ENCODE data around the gene SH3PXD2B. TPM values are rescaled to one million over a fixed set of nuclear protein-coding genes. Genes with fewer than 3 reads are reported as not detected.

The SH3PXD2B gene
- total RNA-seq, 4 donors from 2014 or later, result 13.5 to 43.5 (median 28.1) TPM

DNA sequence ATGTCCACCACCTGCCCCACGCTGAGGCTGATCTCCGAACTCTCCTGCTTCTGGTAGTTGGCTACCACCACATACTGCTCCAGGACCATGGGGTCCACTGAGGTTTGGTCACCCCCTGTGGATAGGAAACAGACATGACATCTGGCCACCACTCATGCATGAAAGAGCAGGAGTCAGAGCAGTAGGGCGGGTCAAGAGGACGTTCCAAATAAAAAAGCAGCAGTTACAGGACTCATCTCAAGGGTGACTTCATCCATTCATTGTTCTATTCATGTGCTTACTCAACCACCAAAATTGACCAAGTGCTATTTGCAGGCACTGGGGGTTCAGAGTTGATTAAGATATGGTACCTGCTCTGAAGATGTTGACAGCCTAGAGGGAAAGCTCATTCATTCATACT, 91.6 kb downstream of the SH3PXD2B start:
- intact Hi-C loops (cut with DNase I; ENCODE audit: low total_unique reads), result no loop called here
- H3K4me3 ChIP-seq (ENCODE audit: low read depth, poor library complexity, severe bottlenecking), result no peak overlapping the region
- TF ChIP-seq, protein P1, sequence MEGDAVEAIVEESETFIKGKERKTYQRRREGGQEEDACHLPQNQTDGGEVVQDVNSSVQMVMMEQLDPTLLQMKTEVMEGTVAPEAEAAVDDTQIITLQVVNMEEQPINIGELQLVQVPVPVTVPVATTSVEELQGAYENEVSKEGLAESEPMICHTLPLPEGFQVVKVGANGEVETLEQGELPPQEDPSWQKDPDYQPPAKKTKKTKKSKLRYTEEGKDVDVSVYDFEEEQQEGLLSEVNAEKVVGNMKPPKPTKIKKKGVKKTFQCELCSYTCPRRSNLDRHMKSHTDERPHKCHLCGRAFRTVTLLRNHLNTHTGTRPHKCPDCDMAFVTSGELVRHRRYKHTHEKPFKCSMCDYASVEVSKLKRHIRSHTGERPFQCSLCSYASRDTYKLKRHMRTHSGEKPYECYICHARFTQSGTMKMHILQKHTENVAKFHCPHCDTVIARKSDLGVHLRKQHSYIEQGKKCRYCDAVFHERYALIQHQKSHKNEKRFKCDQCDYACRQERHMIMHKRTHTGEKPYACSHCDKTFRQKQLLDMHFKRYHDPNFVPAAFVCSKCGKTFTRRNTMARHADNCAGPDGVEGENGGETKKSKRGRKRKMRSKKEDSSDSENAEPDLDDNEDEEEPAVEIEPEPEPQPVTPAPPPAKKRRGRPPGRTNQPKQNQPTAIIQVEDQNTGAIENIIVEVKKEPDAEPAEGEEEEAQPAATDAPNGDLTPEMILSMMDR (IDR thresholded peaks at IDR 0.05), result no peak
- no peak for TF ChIP-seq POLR2A (IDR thresholded peaks at IDR 0.05)
- no peak for DNase-seq (ENCODE audit: low spot score in 2 of 2)
- 67 to 92% methylated on average over 4 of the region's 4 CpGs for WGBS, 2 donors

- no peak overlapping the region for H3K4me3 ChIP-seq (ENCODE audit: low read depth, poor library complexity, severe bottlenecking)
- TF ChIP-seq, protein P1 (IDR thresholded peaks at IDR 0.05), result no peak
- TF ChIP-seq POLR2A (IDR thresholded peaks at IDR 0.05), result no peak
- intact Hi-C loops (cut with DNase I; ENCODE audit: low total_unique reads), result no loop called here
- DNase-seq (ENCODE audit: low spot score in 2 of 2), result peak; percentile 80 to 94
- WGBS, 2 donors, result 55 to 64% methylated on average over 9 of the region's 9 CpGs
Measured at GRCh38 chr5:172361566-172362238, 92.6 kb downstream of the SH3PXD2B start.

GRCh38 chr5:172358345-172358744, 96.0 kb downstream of the SH3PXD2B start:
- 90 to 91% methylated on average over 7 of the region's 7 CpGs for WGBS, 2 donors
- H3K4me3 ChIP-seq (ENCODE audit: low read depth, poor library complexity, severe bottlenecking), result no peak overlapping the region
- TF ChIP-seq, protein P1 (IDR thresholded peaks at IDR 0.05), result no peak
- no peak for TF ChIP-seq POLR2A (IDR thresholded peaks at IDR 0.05)
- DNase-seq (ENCODE audit: low spot score in 2 of 2), result no peak
- intact Hi-C loops (cut with DNase I; ENCODE audit: low total_unique reads), result no loop called here

GRCh38 chr5:172356527-172356926, 97.8 kb downstream of the SH3PXD2B start:
- TF ChIP-seq, protein P1 (IDR thresholded peaks at IDR 0.05), result no peak
- TF ChIP-seq POLR2A (IDR thresholded peaks at IDR 0.05), result no peak
- intact Hi-C loops (cut with DNase I; ENCODE audit: low total_unique reads), result no loop called here
- no peak overlapping the region for H3K4me3 ChIP-seq (ENCODE audit: low read depth, poor library complexity, severe bottlenecking)
- no peak for DNase-seq (ENCODE audit: low spot score in 2 of 2)
- 90 to 93% methylated on average over 10 of the region's 10 CpGs for WGBS, 2 donors

DNA sequence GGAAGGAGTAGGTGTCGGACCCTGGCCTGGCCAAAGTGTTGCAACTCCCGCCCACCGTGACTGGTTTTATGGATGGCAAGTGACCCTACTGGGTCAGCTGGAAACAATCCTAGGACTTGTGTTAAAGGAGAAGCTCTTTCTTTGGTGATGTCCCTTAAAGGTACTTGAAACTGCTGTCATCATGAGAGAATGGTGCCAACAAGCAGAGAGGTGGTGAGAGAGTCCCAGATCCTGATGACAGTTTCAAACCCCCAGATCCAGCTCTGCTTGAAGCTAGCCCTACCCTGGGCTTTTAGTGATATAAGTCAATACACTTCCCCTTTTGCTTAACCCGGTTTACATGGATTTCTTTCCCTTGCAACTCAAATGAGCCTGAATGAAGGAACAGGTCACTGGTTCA, 98.3 kb downstream of the SH3PXD2B start:
- TF ChIP-seq POLR2A (IDR thresholded peaks at IDR 0.05), result no peak
- TF ChIP-seq, protein P1 (IDR thresholded peaks at IDR 0.05), result no peak
- H3K4me3 ChIP-seq (ENCODE audit: low read depth, poor library complexity, severe bottlenecking), result no peak overlapping the region
- WGBS, 2 donors, result 88 to 91% methylated on average over 4 of the region's 4 CpGs
- no peak for DNase-seq (ENCODE audit: low spot score in 2 of 2)
- intact Hi-C loops (cut with DNase I; ENCODE audit: low total_unique reads), result no loop called here

- TF ChIP-seq, protein P1 (IDR thresholded peaks at IDR 0.05), result no peak
- no peak for TF ChIP-seq POLR2A (IDR thresholded peaks at IDR 0.05)
- DNase-seq (ENCODE audit: low spot score in 2 of 2), result no peak
- WGBS, 2 donors, result 92 to 96% methylated on average over 10 of the region's 10 CpGs
- intact Hi-C loops (cut with DNase I; ENCODE audit: low total_unique reads), result no loop called here
- no peak overlapping the region for H3K4me3 ChIP-seq (ENCODE audit: low read depth, poor library complexity, severe bottlenecking)
Measured at GRCh38 chr5:172353846-172354245, 100.5 kb downstream of the SH3PXD2B start.

All from lower leg skin (tissue), 4 donors.